ENCODE data around the gene DNAJB13.
"Not testable (repeated sequence)": the region's sequence is repeated elsewhere in the genome, so short reads cannot be mapped to it uniquely, and the experiment has no call there.

Gene DNAJB13

DNA sequence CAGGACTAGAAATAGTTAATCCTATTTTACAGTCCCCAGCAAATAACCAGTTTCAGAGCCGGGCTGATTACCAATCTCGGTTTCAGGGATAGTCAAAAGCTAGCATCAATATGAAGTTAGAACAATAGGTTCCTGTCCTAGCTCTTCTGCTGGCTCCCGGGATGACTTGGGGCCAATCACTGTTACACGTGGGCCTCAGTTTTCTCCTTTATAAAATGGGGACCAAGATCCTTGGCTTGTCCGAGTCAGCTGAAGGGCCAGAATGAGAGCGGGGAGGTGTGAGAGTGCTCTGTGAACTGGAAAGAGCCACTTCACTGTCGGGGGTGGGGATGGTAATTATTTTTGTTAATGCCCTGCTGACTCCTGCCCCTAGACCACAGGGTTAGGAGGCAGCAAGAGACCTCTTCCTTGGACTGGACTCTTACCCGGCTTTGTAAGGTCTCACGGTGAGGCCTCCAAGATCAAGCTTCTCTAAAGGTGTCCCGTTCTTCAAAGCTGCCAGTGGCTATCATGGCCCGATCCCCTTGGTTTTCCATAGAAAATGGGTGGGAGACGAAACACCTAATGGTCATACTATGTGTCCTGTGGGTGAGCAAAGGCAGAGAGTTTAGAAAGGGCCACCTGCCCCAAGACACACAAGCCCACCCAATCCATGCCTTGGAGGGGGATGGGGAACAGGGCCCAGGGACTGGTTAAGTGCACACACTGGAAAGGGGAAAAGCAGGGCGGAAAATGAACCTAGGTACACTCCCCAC lies 30.4 kb downstream of the DNAJB13 start:
- no peak for DNase-seq (ENCODE audit: extremely low read depth, low read depth)
- peak overlapping the region; percentile 59 for H3K4me3 ChIP-seq (replicated peaks; ENCODE audit: low read depth, low read length)

DNA sequence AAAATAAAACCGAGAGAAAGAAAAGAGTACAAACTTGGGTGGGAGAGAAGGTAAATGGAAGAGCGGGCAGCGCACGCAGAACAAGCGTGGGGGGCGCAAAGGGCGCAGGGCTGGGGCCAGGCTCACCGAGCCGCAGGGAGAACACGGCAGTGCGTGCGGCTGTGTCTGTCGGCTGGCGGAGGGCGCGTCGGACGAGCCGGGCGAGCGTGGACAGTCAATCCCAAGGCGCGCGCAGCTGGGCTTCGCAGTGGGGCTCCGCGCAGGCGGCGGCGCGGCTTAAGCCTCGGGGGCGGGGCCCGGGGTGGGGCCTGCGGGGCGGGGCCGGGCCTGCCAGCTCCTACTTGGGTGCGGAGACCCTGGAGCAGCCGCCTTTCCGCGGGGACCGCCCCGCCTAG lies 31.8 kb downstream of the DNAJB13 start, which contains the start of gene UCP2:
Gene UCP2 (minus strand): TSS at position 249 of the 395 bp plus-strand sequence. CDS start 4,465 bp downstream, outside the sequence.
- DNase-seq (ENCODE audit: extremely low read depth, low read depth), result no peak

More for the DNA sequence above, 30.4 kb downstream of the DNAJB13 start:
- TF ChIP-seq, protein P1, sequence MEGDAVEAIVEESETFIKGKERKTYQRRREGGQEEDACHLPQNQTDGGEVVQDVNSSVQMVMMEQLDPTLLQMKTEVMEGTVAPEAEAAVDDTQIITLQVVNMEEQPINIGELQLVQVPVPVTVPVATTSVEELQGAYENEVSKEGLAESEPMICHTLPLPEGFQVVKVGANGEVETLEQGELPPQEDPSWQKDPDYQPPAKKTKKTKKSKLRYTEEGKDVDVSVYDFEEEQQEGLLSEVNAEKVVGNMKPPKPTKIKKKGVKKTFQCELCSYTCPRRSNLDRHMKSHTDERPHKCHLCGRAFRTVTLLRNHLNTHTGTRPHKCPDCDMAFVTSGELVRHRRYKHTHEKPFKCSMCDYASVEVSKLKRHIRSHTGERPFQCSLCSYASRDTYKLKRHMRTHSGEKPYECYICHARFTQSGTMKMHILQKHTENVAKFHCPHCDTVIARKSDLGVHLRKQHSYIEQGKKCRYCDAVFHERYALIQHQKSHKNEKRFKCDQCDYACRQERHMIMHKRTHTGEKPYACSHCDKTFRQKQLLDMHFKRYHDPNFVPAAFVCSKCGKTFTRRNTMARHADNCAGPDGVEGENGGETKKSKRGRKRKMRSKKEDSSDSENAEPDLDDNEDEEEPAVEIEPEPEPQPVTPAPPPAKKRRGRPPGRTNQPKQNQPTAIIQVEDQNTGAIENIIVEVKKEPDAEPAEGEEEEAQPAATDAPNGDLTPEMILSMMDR (IDR thresholded peaks at IDR 0.05; ENCODE audit: low read depth, low read length, missing control alignments), result no peak

DNA sequence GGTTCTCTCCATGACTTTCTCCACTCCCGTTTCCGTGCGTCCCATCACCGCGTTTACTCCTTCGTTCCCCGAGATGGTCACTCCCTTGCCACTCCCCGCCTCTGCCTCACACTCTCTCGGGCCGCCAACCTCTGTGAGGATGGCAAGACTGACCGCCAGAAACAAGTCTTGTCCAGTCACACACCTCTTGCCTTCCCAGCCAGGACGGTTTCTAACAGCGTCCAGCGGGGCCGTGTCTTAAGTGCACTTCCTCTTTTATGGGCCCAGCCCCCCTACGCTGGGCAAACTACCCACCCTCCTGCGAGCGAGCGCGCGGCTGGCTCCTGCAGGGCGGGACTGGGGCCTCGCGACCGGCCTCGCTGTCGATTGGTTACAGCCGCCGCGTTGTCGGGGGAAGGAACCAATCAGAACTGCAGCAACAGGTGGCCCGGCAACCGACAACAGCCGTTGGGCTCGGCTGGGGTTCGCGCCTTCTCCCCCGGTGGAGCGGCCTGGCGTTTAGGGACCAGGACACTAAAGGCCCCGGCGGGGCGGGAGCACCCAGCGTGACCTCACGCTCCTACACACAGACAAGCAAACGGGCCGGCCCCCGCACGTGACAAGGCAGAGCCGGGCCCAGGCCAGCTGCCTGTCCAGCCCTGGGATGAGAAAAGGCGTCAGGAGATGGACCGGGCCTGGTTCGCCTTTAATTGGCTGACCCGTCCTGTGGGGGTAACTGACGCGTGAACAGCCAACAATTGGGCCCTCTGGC lies 32.3 kb downstream of the DNAJB13 start:
- H3K4me3 ChIP-seq (replicated peaks; ENCODE audit: low read depth, low read length), result peak overlapping the region; percentile 59
- TF ChIP-seq, protein P1 (IDR thresholded peaks at IDR 0.05; ENCODE audit: low read depth, low read length, missing control alignments), result no peak
- peak; percentile 64 for DNase-seq (ENCODE audit: extremely low read depth, low read depth)

More for the DNA sequence above, 31.8 kb downstream of the DNAJB13 start, which contains the start of gene UCP2:
- H3K4me3 ChIP-seq (replicated peaks; ENCODE audit: low read depth, low read length), result peak within 1 kb of the TSS; percentile 59
- TF ChIP-seq, protein P1 (IDR thresholded peaks at IDR 0.05; ENCODE audit: low read depth, low read length, missing control alignments), result no peak

DNA sequence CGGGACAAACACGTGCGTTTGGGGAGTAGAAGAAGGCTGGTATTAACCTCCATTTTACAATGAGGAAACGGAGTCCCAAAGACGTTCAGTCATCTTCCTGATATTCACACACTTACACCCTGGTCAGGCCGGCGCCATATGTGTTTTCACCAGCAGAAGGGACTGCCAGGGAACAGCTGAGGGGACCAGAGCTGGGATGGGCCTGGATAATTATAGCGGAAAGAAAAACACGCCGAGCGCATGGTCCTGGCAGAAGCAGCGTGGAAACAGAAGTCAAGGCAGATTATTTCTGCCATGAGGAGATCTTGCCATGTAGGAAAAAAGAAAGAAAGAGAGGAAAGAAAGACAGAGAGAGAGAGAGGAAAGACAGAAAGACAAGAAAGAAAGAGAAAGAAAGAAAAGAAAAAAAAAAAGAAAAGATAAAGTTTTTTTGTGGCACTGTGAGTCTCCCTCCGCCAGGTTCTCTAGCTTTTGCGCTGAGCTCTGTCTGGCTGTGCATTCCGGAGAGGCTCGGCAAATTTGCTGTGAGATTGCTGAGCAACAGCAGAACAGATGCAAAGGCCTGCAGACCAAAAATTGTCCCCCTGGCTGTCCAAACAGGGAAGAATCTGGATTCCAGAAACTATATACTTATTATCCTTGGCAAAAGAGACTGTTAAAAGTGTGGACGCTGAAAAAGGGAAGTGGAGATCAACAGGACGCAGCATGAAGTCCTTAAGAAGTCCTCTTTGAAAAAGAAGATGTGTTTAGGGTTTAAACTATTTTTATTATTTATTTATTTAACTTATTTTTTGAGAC lies 33.1 kb downstream of the DNAJB13 start:
- TF ChIP-seq, protein P1 (IDR thresholded peaks at IDR 0.05; ENCODE audit: low read depth, low read length, missing control alignments), result no peak
- peak overlapping the region; percentile 59 for H3K4me3 ChIP-seq (replicated peaks; ENCODE audit: low read depth, low read length)
- no peak for DNase-seq (ENCODE audit: extremely low read depth, low read depth)

DNA sequence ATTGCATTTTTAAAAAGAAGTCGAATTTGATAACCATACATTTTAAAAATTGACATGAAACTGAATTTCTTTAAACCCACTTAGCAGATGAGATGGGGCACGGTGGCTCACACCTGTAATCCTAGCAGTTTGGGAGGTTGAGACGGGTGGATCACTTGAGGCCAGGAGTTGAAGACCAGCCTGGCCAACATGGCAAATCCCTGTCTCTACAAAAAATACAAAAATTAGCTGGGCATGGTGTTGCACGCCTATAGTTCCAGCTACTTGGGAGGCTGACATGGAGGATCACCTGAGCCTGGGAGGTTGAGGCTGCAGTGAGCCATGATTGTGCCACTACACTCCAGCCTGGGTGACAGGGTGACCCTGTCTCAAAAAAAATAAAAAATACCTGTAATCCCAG lies 34.8 kb downstream of the DNAJB13 start:
- H3K4me3 ChIP-seq (replicated peaks; ENCODE audit: low read depth, low read length); DNase-seq (ENCODE audit: extremely low read depth, low read depth): not testable (repeated sequence)

DNA sequence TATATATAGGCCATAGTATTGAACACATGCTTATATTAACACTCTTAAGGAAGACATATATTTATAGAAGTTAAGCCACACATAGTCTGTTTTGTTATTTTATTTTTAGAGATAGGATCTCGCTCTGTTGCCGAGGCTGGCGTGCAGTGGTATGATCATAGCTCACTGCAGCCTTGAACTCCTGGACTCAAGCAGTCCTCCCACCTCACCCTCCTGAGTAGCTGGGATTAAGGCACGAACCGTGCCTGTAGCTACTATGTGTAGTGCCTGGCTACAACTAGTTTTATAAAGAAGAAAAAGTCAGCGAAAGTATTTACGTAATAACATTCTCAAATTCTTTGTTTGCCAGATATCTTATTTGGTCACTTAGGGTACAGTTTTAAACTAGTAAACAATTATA lies 37.4 kb downstream of the DNAJB13 start:
- H3K4me3 ChIP-seq (replicated peaks; ENCODE audit: low read depth, low read length), result no peak overlapping the region
- TF ChIP-seq, protein P1 (IDR thresholded peaks at IDR 0.05; ENCODE audit: low read depth, low read length, missing control alignments), result no peak
- no peak for DNase-seq (ENCODE audit: extremely low read depth, low read depth)

All from HFF-Myc (cell line).